ENCODE results near the gene OR1L8.

GRCh38 chr9:122536134-122536533, 47.0 kb downstream of the OR1L8 start:
- TF ChIP-seq BHLHE40 (IDR thresholded peaks at IDR 0.05; ENCODE audit: borderline replicate concordance): no peak
- TF ChIP-seq HDGF (IDR thresholded peaks at IDR 0.05; ENCODE audit: borderline replicate concordance): no peak
- no peak for TF ChIP-seq FOXA1 (IDR thresholded peaks at IDR 0.05)
- TF ChIP-seq FOXK2 (IDR thresholded peaks at IDR 0.05): no peak
- TF ChIP-seq FOXM1 (IDR thresholded peaks at IDR 0.05; ENCODE audit: borderline replicate concordance): no peak
- TF ChIP-seq L3MBTL2 (conservative IDR thresholded peaks at IDR 0.05): no peak
- no peak for TF ChIP-seq TARDBP (IDR thresholded peaks at IDR 0.05)
- TF ChIP-seq ELF4 (IDR thresholded peaks at IDR 0.05): no peak
- no peak for TF ChIP-seq ZNF384 (IDR thresholded peaks at IDR 0.05)
- no peak for TF ChIP-seq LEF1 (IDR thresholded peaks at IDR 0.05; ENCODE audit: borderline replicate concordance)
- TF ChIP-seq NFRKB (IDR thresholded peaks at IDR 0.05): no peak
- no peak for TF ChIP-seq SP1 (IDR thresholded peaks at IDR 0.05)
- no peak for TF ChIP-seq ARNT (IDR thresholded peaks at IDR 0.05)
- TF ChIP-seq SUZ12 (IDR thresholded peaks at IDR 0.05): no peak

All from HEK293T (cell line).